Duodenal mucosa (tissue), 2 donors: ENCODE data around the gene NUP50.

Source experiments
- H3K27ac ChIP-seq: one replicate; pipeline ENCODE4 v1.7.0; 2013; ENCODE audit warnings: low read depth, low read length
- H3K27me3 ChIP-seq, 2 donors: one replicate each; pipeline ENCODE4 v1.7.0; 2013; ENCODE audit warnings: low read length in 2 of 2, control low read depth in 1 of 2; ENCODE audit not compliant: insufficient read depth in 2 of 2, control insufficient read depth in 1 of 2
- H3K36me3 ChIP-seq, 2 donors: one replicate each; pipeline ENCODE4 v1.7.0; 2013; ENCODE audit warnings: low read length in 2 of 2, control low read depth in 1 of 2; ENCODE audit not compliant: insufficient read depth in 2 of 2, control insufficient read depth in 1 of 2
- H3K4me1 ChIP-seq, 2 donors: one replicate each; pipeline ENCODE4 v1.7.0; 2013; ENCODE audit warnings: low read length in 2 of 2, control low read depth in 1 of 2; ENCODE audit not compliant: insufficient read depth in 2 of 2, control insufficient read depth in 1 of 2
- H3K4me3 ChIP-seq, 2 donors: one replicate each; pipeline ENCODE4 v1.7.0; 2013; ENCODE audit warnings: low read length in 2 of 2, low read depth in 1 of 2
- H3K9ac ChIP-seq, 2 donors: one replicate each; pipeline ENCODE4 v1.7.0; 2013; ENCODE audit warnings: low read length in 2 of 2, low read depth in 1 of 2
- H3K9me3 ChIP-seq, 2 donors: one replicate each; pipeline ENCODE4 v1.7.0; 2013; ENCODE audit warnings: low read length in 2 of 2, control low read depth in 1 of 2; ENCODE audit not compliant: control insufficient read depth in 1 of 2

The NUP50 gene

DNA sequence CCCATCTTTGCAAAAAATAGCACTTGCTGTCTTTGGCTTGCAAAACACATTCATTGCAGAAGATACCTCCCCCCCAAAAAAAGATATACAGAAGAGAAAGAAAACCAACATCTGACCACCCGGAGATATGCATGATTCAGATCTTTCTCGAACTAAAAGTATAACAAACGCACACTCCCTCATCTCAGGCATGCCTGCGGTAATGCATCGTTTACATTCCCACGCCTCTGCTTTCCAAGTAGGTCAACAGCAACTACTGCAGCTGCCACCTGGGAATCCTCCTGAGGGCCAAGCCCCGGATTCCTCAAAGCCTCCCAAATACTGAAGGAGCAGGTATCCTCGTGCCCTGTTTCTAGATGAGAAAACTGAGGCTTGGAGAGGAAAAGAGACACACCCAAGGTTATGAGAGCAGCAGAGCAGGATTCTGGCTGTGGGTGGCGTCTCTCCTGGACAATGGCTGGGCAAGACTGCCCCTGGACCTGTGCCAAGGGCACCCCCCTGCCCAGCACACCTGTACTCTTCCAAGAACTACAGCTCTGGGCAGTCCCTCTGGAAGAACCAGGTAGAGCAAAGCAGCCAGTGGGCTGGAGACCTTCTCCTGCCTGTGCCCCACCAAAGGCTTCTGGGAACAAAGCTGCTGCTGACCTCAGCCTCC lies 38.1 kb downstream of the NUP50 start:
- Histone ChIP-seq H3K27ac (no peak overlapping the region), H3K4me1 (no peaks in the 10 kb centered on the region), H3K9me3 (no peaks in the 10 kb centered on the region), H3K27me3 (no peaks in the 10 kb centered on the region), H3K36me3 (peaks cover 19 to 79% of the 10 kb centered on the region in 2 donors), H3K4me3 (no peak overlapping the region), H3K9ac (no peak overlapping the region)

DNA sequence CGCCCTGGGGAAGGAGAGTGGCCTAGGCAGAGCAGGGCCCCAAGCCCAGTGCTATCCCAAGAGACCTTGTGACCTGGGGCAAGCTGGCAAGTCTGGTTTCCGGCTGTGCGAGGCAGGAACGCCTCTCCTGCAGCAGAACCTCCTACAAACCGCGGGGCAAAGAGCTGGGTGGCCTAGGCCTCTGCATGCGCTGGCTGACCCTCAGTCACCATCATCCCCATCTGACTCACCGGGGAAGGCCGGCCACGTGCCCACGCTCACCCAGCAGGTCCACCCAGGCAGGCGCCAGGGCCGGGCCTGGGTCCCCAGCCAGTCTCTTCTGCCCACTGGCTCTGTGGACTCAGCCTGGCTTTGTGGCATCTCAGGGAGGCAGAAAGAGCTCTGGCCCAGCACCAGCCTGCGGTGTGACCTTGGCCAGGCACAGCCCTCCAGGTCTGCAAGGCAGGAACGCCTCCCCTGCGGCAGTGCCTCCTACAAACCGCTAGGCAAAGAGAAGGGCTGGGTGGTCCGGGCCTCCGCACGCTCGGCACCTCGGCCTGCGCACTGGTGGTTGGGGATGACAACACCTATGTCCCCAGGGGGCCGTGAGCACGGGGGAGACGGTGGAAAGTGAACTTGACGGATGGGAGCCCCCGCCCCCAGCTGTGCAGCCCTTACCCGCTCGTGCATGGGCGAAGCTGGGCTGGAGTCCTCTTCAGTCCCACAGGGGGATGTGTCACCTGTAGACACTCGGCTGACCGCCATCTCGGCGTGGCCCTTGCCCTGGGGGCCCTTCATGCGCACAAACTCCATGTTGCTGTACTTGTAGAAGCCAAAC lies 38.8 kb downstream of the NUP50 start:
- Histone ChIP-seq H3K36me3 (peaks cover 19 to 72% of the 10 kb centered on the region in 2 donors), H3K27me3 (no peaks in the 10 kb centered on the region), H3K4me1 (no peaks in the 10 kb centered on the region), H3K27ac (no peak overlapping the region), H3K9ac (no peak overlapping the region), H3K9me3 (no peaks in the 10 kb centered on the region), H3K4me3 (no peak overlapping the region)

DNA sequence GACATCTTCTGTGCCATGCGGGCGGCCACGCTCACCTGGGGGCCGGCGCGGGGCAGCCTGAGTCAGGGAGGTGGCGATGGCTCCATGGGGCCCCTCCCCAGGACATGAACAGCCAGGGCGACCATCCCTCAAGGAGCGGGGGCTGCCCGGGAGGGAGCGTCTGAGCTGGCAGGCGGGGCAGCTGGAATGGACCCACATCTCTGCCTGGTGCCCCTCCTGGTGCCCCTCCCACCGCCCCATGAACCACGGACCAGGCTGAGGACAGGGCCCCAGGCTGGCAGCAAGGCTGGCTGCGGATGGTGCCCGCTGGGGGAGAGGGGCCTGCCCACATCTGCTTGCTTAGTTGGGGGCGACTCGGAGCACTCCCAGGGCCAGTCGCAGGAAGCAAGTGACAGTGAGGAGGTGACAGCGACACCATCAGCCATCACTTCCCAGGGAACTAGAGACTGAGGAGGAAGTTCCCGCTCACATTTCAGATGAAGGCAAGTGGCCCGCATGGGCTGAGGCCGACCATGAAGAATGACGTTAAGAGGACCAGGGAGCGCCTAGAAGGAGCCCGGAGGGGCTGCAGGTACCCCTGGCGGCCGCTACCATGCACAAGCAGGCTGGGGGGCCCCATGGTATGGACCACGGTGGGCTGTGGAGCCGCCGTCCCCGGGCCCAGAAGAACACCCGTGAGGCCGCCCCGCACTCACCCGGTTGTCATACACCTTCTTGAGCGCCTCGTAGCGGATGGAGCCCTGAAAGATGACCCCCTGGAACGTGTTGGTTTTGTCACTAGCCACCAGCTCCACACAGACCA lies 39.6 kb downstream of the NUP50 start:
- Histone ChIP-seq H3K27me3 (no peaks in the 10 kb centered on the region), H3K36me3 (peaks cover 19 to 69% of the 10 kb centered on the region in 2 donors), H3K4me3 (no peak overlapping the region), H3K9ac (no peak overlapping the region), H3K9me3 (no peaks in the 10 kb centered on the region), H3K27ac (no peak overlapping the region), H3K4me1 (no peaks in the 10 kb centered on the region)

DNA sequence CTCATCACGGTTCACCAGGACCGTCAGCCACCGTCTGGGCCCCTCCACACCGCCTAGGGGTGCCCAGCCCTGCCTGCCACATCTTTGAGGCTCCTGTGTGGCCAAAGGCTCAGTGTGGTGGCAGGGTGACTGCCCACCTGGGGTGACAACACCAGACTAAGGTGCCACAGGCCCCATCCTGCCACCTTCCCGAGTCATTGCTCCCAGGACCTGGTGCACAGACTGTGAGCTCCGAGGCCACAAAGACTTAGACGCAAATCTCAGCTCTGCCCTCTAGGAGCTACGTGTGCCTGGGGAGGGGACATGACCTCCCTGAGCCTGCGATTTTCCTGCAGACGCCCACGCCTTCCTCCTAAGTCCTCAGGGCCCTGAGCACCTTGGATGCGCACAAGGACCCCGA lies 40.5 kb downstream of the NUP50 start:
- peaks cover 14 to 70% of the 10 kb centered on the region in 2 donors for H3K36me3 ChIP-seq
- H3K4me3 ChIP-seq = no peak overlapping the region
- no peaks in the 10 kb centered on the region for H3K27me3 ChIP-seq
- H3K9me3 ChIP-seq = no peaks in the 10 kb centered on the region
- no peak overlapping the region for H3K9ac ChIP-seq
- H3K4me1 ChIP-seq = no peaks in the 10 kb centered on the region
- H3K27ac ChIP-seq = no peak overlapping the region

DNA sequence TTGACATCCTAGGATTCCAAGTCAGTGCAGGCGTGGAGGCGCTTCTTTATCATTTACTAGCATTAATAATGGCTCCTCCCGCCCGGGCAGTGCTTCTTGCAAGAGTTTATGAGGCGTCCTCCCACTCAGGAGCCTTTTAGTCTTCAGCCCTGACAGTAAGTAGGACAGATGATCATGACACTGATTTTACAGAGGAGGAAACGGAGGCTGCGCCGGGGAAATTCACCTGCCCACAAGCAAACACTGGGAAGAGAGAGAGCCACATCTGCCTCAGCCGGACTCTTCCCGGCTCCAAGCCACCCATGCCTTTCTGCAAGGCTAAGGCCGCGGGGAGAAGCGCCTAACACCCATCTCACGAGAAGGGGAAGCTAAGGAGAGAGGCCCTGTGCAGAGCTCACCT lies 41.1 kb downstream of the NUP50 start:
- Histone ChIP-seq H3K4me3 (no peak overlapping the region), H3K4me1 (no peaks in the 10 kb centered on the region), H3K36me3 (peaks cover 13 to 64% of the 10 kb centered on the region in 2 donors), H3K27me3 (no peaks in the 10 kb centered on the region), H3K9me3 (no peaks in the 10 kb centered on the region), H3K9ac (no peak overlapping the region), H3K27ac (no peak overlapping the region)

DNA sequence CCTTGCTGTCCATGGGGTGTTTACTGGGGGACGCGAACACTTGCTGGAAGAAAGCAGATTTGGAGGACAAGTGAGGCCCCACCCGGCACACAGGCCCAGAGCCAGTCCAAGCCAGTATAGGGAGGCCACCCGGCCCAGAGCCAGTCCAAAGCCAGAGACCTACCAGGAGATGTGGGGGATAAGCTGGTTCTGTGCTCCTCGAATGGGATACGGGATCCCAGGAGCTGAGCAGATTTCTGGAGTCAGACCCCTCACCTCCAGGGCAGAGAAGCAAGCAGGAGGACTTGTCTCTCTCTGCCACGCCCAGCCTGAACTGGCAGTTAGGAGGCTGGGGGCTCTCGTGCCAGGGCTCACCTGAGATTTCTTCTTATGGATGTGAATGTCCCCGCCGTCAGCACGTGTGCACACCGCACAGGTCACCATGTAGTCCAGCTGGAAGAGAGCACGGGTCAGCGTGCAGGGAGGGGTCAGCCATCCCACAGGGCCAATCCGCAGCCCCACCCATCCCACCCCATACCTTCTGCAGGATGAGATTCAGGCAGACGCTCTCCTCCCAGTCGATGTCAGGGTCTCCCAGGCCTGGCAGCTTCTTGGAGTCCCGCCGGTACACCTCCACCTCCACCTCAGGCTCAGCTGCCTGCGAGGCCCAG lies 41.7 kb downstream of the NUP50 start:
- Histone ChIP-seq H3K27me3 (no peaks in the 10 kb centered on the region), H3K36me3 (peaks cover 17 to 61% of the 10 kb centered on the region in 2 donors), H3K4me1 (no peaks in the 10 kb centered on the region), H3K27ac (no peak overlapping the region), H3K9me3 (no peaks in the 10 kb centered on the region), H3K4me3 (no peak overlapping the region), H3K9ac (no peak overlapping the region)

DNA sequence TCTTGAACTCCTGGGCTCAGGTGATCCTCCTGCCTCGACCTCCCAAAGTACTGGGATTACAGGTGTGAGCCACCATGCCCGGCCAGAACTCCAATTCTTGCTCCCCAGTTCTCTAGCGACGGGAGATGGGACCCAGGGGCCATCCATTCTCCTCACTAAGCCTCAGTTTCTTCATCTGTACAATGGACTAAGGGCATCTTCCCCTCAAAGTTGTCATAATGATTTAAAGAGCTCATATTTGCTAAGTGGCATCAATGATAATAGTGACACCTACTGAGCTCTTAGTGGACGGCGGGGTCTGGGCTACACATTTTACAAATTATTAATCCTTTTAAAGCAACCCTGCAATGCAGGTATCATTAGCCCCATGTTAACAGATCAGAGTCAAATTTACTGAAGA lies 42.5 kb downstream of the NUP50 start:
- Histone ChIP-seq H3K27ac (no peak overlapping the region), H3K9ac (no peak overlapping the region), H3K4me1 (peaks cover 0 to under 1% of the 10 kb centered on the region in 2 donors), H3K27me3 (no peaks in the 10 kb centered on the region), H3K36me3 (peaks cover 15 to 54% of the 10 kb centered on the region in 2 donors), H3K9me3 (no peaks in the 10 kb centered on the region), H3K4me3 (no peak overlapping the region)

DNA sequence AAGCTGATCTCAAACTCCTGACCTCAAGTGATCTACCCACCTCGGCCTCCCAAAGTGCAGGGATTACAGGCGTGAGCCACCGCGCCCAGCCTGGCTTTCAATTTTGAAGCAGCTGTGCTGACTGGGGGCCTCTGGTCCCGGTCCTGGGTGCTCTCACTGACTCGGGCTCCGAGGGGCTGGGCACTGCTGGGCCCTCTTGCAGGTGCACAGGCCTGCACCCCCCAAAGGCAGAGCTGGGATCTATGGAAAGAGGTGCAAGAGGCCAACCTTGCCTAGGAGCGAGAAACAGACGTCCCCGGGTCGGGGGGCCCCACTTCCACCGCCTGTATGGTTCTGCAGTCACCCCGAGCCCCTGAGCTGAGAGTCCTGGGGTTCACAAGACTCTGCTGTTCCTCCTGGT lies 43.8 kb downstream of the NUP50 start:
- Histone ChIP-seq H3K9me3 (no peaks in the 10 kb centered on the region), H3K4me1 (peaks cover 3 to 7% of the 10 kb centered on the region in 2 donors), H3K27ac (no peak overlapping the region), H3K36me3 (peaks cover 15 to 46% of the 10 kb centered on the region in 2 donors), H3K4me3 (no peak overlapping the region), H3K9ac (no peak overlapping the region), H3K27me3 (no peaks in the 10 kb centered on the region)

DNA sequence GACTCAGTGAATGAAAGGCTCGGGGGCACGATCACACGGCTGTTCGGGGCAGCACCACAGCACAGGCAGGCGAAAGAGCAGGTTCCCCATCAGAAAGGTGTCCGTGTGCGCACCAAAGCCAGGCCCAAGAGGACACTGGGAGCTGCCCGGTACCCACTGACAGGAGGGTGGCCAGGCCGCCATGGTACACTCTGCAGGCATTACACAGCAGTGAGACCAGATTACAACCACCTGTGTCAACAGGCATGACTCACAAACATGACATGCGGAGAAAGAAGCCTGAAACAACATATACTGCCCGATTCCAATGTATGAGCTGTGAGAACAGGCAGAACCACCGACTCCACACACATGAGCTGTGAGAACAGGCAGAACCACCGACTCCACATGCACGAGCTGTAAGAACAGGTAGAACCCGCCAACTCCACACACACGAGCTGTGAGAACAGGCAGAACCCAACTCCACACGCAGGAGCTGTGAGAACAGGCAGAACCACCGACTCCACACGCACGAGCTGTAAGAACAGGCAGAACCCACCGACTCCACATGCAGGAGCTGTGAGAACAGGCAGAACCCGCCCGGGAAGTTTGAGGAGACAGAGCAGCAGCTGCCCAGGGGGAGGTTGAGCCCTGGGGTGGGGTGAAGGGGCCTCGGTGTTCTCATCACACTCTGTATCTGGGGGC lies 44.4 kb downstream of the NUP50 start:
- H3K27me3 ChIP-seq = no peaks in the 10 kb centered on the region
- H3K4me3 ChIP-seq = no peak overlapping the region
- no peak overlapping the region for H3K9ac ChIP-seq
- H3K9me3 ChIP-seq = no peaks in the 10 kb centered on the region
- H3K27ac ChIP-seq = no peak overlapping the region
- H3K36me3 ChIP-seq = peaks cover 10 to 40% of the 10 kb centered on the region in 2 donors
- H3K4me1 ChIP-seq = peaks cover 4 to 7% of the 10 kb centered on the region in 2 donors
